HepG2 (cell line): ENCODE results near the gene GCNT3. TPM values are rescaled to one million over a fixed set of nuclear protein-coding genes. Genes with fewer than 3 reads are reported as not detected.

Experiments
- ATF1 ChIP-seq: IDR thresholded peaks from 2 replicates; pipeline ENCODE4 v1.6.1; 2016; ENCODE audit warnings: mild to moderate bottlenecking, control low read depth
- ELF1 ChIP-seq: sonication (generic); formaldehyde crosslinking; IDR thresholded peaks from 2 replicates; pipeline ENCODE4 v1.4.0; 2020; ENCODE audit warnings: missing genetic modification reagents
- ETV5 ChIP-seq: IDR thresholded peaks from 2 replicates; pipeline ENCODE4 v1.6.1; 2018; ENCODE audit warnings: missing biosample characterization, missing genetic modification reagents, inconsistent platforms, borderline replicate concordance
- FOXP1 ChIP-seq, 2 experiments: fragments of 450-650 bp in 1 of 2; IDR thresholded peaks; 2 replicates each; pipeline ENCODE4 v1.6.1; 2017 to 2018; ENCODE audit warnings: antibody characterized with exemption in 1 of 2
- GATAD2A ChIP-seq: IDR thresholded peaks from 2 replicates; pipeline ENCODE4 v1.6.1; 2016
- HOMEZ ChIP-seq: IDR thresholded peaks from 2 replicates; pipeline ENCODE4 v1.6.1; 2016; ENCODE audit warnings: low read depth
- KDM2A ChIP-seq: sonication (generic); formaldehyde crosslinking; IDR thresholded peaks from 2 replicates; pipeline ENCODE4 v1.4.0; 2020; ENCODE audit warnings: low read depth, missing genetic modification reagents, borderline replicate concordance
- KMT2A ChIP-seq: sonication (generic); formaldehyde crosslinking; IDR thresholded peaks from 2 replicates; pipeline ENCODE4 v1.4.0; 2020; ENCODE audit warnings: missing genetic modification reagents
- MIXL1 ChIP-seq: IDR thresholded peaks from 2 replicates; pipeline ENCODE4 v1.6.1; 2016
- NR2F6 ChIP-seq, 2 experiments: IDR thresholded peaks; 2 replicates each; pipeline ENCODE4 v1.6.1; 2016; ENCODE audit warnings: antibody characterized with exemption in 1 of 2, mild to moderate bottlenecking in 1 of 2
- ZNF142 ChIP-seq: sonication (generic); formaldehyde crosslinking; IDR thresholded peaks from 2 replicates; pipeline ENCODE4 v1.4.0; 2020; ENCODE audit warnings: missing genetic modification reagents
- ZNF224 ChIP-seq: sonication (generic); formaldehyde crosslinking; IDR thresholded peaks from 2 replicates; pipeline ENCODE4 v1.5.0; 2020; ENCODE audit warnings: mild to moderate bottlenecking, missing genetic modification reagents
- polyA plus RNA-seq, 8 experiments: library from polyadenylated mRNA; depleted of rRNA in 3 of 8; stranded (reverse) in 7 of 8; unstranded in 1 of 8; fragments of >200 nt; fragmentation: Illumina TruSeq in 4 of 8; extraction: Trizol in 4 of 8; gene quantifications; 2 replicates each; pipeline versions ENCODE4 v1.2.1 to v1.2.3, GENCODE V29; 2011 to 2016; ENCODE audit warnings: low read depth in 4 of 8, missing spikeins in 1 of 8, mixed read lengths in 1 of 8; ENCODE audit not compliant: insufficient read depth in 1 of 8
- total RNA-seq, 5 experiments: library from RNA; depleted of rRNA; stranded (reverse); fragments of >200 nt; fragmentation: Illumina TruSeq; extraction: Trizol; gene quantifications; 2 replicates each; pipeline ENCODE4 v1.2.3, GENCODE V29; 2016; ENCODE audit warnings: low read depth in 1 of 5
- TF ChIP-seq, protein P1 (sequence below): sonication (generic); formaldehyde crosslinking; IDR thresholded peaks from 2 replicates; pipeline ENCODE4 v1.5.0; 2020; ENCODE audit warnings: mild to moderate bottlenecking, missing genetic modification reagents, borderline replicate concordance
- TF ChIP-seq, protein P2 (sequence below): sonication (generic); formaldehyde crosslinking; IDR thresholded peaks from 2 replicates; pipeline ENCODE4 v1.5.0; 2020; ENCODE audit warnings: missing genetic modification reagents

The GCNT3 gene
- total and polyA plus RNA-seq, 2 of the 13 experiments (the other 11 are each of a cell fraction or from before 2014, with no cell fraction given) = 6.8 to 9.8 TPM

DNA sequence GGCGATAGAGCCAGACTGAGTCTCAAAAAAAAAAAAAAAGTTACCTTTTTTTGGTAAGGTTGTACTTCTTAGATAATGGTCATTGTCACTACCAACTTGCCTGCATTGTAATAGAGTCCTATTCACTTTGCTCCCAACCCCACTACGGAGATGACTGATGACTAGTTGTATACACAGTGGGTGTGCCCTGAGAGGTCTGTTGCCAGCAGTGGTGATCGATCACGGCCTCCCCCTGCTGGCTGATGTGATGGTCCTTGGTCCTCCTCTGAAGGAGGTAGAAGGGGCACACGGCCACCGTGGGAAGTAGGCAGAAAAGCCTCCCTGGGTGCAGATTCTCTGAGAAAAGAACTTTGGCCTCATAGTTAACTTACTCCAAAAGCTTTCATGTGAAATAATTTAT is 10.7 kb downstream of the GCNT3 start (continued):
- TF ChIP-seq, protein P1, sequence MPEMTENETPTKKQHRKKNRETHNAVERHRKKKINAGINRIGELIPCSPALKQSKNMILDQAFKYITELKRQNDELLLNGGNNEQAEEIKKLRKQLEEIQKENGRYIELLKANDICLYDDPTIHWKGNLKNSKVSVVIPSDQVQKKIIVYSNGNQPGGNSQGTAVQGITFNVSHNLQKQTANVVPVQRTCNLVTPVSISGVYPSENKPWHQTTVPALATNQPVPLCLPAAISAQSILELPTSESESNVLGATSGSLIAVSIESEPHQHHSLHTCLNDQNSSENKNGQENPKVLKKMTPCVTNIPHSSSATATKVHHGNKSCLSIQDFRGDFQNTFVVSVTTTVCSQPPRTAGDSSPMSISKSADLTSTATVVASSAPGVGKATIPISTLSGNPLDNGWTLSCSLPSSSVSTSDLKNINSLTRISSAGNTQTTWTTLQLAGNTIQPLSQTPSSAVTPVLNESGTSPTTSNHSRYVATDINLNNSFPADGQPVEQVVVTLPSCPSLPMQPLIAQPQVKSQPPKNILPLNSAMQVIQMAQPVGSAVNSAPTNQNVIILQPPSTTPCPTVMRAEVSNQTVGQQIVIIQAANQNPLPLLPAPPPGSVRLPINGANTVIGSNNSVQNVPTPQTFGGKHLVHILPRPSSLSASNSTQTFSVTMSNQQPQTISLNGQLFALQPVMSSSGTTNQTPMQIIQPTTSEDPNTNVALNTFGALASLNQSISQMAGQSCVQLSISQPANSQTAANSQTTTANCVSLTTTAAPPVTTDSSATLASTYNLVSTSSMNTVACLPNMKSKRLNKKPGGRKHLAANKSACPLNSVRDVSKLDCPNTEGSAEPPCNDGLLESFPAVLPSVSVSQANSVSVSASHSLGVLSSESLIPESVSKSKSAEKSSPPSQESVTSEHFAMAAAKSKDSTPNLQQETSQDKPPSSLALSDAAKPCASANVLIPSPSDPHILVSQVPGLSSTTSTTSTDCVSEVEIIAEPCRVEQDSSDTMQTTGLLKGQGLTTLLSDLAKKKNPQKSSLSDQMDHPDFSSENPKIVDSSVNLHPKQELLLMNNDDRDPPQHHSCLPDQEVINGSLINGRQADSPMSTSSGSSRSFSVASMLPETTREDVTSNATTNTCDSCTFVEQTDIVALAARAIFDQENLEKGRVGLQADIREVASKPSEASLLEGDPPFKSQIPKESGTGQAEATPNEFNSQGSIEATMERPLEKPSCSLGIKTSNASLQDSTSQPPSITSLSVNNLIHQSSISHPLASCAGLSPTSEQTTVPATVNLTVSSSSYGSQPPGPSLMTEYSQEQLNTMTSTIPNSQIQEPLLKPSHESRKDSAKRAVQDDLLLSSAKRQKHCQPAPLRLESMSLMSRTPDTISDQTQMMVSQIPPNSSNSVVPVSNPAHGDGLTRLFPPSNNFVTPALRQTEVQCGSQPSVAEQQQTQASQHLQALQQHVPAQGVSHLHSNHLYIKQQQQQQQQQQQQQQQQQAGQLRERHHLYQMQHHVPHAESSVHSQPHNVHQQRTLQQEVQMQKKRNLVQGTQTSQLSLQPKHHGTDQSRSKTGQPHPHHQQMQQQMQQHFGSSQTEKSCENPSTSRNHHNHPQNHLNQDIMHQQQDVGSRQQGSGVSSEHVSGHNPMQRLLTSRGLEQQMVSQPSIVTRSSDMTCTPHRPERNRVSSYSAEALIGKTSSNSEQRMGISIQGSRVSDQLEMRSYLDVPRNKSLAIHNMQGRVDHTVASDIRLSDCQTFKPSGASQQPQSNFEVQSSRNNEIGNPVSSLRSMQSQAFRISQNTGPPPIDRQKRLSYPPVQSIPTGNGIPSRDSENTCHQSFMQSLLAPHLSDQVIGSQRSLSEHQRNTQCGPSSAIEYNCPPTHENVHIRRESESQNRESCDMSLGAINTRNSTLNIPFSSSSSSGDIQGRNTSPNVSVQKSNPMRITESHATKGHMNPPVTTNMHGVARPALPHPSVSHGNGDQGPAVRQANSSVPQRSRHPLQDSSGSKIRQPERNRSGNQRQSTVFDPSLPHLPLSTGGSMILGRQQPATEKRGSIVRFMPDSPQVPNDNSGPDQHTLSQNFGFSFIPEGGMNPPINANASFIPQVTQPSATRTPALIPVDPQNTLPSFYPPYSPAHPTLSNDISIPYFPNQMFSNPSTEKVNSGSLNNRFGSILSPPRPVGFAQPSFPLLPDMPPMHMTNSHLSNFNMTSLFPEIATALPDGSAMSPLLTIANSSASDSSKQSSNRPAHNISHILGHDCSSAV (CRISPR knock-in tag) = no peak
- TF ChIP-seq KDM2A (CRISPR knock-in tag) = 0 out of 2 replicates have a peak, but pooled peaks have one; percentile 36
- no peak for TF ChIP-seq ATF1 (CRISPR knock-in tag)
- no peak for TF ChIP-seq ZNF224 (CRISPR knock-in tag)
- no peak for TF ChIP-seq ZNF142
- 0 out of 2 replicates have a peak, but pooled peaks have one; percentile 37 for TF ChIP-seq HOMEZ (CRISPR knock-in tag)
- TF ChIP-seq FOXP1 (IDR thresholded peaks at IDR 0.05) = no peak
- peak; percentile 51; the same call in 1 of the 2 replicates for TF ChIP-seq FOXP1 (CRISPR knock-in tag; IDR thresholded peaks at IDR 0.05)
- TF ChIP-seq ELF1 (CRISPR knock-in tag) = no peak
- no peak for TF ChIP-seq KMT2A (CRISPR knock-in tag)
- TF ChIP-seq GATAD2A = peak; percentile 49; the same call in 1 of the 2 replicates
- TF ChIP-seq, protein P2, sequence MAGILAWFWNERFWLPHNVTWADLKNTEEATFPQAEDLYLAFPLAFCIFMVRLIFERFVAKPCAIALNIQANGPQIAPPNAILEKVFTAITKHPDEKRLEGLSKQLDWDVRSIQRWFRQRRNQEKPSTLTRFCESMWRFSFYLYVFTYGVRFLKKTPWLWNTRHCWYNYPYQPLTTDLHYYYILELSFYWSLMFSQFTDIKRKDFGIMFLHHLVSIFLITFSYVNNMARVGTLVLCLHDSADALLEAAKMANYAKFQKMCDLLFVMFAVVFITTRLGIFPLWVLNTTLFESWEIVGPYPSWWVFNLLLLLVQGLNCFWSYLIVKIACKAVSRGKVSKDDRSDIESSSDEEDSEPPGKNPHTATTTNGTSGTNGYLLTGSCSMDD (CRISPR knock-in tag) = no peak
- peak; percentile 25; the same call in 1 of the 2 replicates for TF ChIP-seq ETV5
- TF ChIP-seq MIXL1 (CRISPR knock-in tag) = 0 out of 2 replicates have a peak, but pooled peaks have one; percentile 16
- no peak for TF ChIP-seq NR2F6 (IDR thresholded peaks at IDR 0.05)
- peak; percentile 32; the same call in 1 of the 2 replicates for TF ChIP-seq NR2F6 (CRISPR knock-in tag; IDR thresholded peaks at IDR 0.05)
